Brain pericyte (primary cell): ENCODE measurements around the gene APAF1.
"Not testable (repeated sequence)": the region's sequence is repeated elsewhere in the genome, so short reads cannot be mapped to it uniquely, and the experiment has no call there.

ENCODE experiments used
- DNase-seq: peaks from one replicate; pipeline ENCODE4 v3.0.0-alpha.2; 2012; ENCODE audit warnings: low read depth, low spot score

APAF1 gene, protein sequence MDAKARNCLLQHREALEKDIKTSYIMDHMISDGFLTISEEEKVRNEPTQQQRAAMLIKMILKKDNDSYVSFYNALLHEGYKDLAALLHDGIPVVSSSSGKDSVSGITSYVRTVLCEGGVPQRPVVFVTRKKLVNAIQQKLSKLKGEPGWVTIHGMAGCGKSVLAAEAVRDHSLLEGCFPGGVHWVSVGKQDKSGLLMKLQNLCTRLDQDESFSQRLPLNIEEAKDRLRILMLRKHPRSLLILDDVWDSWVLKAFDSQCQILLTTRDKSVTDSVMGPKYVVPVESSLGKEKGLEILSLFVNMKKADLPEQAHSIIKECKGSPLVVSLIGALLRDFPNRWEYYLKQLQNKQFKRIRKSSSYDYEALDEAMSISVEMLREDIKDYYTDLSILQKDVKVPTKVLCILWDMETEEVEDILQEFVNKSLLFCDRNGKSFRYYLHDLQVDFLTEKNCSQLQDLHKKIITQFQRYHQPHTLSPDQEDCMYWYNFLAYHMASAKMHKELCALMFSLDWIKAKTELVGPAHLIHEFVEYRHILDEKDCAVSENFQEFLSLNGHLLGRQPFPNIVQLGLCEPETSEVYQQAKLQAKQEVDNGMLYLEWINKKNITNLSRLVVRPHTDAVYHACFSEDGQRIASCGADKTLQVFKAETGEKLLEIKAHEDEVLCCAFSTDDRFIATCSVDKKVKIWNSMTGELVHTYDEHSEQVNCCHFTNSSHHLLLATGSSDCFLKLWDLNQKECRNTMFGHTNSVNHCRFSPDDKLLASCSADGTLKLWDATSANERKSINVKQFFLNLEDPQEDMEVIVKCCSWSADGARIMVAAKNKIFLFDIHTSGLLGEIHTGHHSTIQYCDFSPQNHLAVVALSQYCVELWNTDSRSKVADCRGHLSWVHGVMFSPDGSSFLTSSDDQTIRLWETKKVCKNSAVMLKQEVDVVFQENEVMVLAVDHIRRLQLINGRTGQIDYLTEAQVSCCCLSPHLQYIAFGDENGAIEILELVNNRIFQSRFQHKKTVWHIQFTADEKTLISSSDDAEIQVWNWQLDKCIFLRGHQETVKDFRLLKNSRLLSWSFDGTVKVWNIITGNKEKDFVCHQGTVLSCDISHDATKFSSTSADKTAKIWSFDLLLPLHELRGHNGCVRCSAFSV (N-terminal part only)

DNA sequence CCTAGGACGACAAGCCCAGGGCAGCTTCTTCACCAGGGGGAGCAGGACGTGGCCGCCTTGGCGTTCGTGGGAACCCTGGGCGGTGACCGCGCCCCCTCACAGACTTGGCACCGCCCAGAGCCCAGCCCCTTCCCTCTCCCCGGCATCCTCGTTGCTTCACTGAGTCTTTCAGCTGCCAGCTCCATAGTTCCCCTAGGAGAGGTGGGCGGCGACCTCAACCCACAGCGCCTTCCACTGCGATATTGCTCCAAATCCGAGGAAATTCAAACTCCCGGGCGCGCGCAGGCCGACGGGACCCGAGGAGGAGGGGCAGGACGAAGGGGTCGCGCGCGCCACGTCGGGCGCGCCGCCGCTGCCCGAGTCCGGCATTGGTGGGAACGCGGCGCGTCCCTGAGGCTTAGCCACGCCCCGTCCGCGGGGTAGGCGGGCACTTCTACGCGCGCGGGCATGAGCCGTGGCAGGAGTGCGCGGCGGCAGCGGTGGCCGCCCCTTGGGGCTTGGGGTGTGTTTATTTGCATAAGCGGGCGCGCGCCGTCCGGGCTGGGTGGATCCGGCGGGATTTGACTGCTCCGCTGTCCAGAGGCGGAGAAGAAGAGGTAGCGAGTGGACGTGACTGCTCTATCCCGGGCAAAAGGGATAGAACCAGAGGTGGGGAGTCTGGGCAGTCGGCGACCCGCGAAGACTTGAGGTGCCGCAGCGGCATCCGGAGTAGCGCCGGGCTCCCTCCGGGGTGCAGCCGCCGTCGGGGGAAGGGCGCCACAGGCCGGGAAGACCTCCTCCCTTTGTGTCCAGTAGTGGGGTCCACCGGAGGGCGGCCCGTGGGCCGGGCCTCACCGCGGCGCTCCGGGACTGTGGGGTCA, at the start of gene APAF1, which contains the start of gene IKBIP:
Gene APAF1 (plus strand): TSS at position 579 of the 860 bp plus-strand sequence. CDS start 3,070 bp downstream, outside the sequence.
Gene IKBIP (minus strand): TSS at position 77 of the 860 bp plus-strand sequence. CDS start 87 bp downstream, outside the sequence.
- DNase-seq, result peak; percentile 93

DNA sequence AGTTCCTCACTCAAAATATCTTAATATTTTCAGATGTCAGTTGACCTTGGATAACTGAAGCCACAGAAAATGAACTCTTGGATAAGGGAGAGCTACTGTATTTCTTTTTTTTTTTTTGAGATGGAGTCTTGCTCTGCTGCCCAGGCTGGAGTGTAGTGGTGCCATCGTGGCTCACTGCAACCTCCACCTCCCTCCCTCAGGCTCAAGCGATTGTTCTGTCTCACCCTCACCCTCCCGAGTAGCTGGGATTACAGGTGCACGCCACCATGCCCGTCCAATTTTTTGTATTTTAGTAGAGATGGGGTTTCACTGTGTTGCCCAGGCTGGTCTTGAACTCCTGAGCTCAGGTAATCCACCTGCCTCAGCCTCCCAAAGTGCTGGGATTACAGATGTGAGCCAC, 47.8 kb upstream of the APAF1 start:
- not testable (repeated sequence) for DNase-seq

DNA sequence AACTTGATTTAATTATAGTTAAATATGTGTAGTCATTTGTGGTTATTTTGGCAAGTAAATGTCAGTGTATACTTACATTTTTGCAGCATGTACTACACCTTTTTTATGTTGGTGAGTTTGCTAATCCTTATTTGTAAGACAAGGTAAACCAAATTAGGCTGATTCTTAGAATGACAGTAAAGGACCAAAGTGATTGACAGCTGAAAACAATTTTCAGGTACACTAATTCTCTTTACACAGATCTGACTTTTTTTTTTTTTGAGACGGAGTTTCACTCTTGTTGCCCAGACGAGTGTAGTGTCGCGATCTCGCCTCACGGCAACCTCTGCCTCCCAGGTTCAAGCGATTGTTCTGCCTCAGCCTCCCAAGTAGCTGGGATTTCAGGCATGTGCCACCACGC, 43.2 kb upstream of the APAF1 start:
- DNase-seq, result no peak

DNA sequence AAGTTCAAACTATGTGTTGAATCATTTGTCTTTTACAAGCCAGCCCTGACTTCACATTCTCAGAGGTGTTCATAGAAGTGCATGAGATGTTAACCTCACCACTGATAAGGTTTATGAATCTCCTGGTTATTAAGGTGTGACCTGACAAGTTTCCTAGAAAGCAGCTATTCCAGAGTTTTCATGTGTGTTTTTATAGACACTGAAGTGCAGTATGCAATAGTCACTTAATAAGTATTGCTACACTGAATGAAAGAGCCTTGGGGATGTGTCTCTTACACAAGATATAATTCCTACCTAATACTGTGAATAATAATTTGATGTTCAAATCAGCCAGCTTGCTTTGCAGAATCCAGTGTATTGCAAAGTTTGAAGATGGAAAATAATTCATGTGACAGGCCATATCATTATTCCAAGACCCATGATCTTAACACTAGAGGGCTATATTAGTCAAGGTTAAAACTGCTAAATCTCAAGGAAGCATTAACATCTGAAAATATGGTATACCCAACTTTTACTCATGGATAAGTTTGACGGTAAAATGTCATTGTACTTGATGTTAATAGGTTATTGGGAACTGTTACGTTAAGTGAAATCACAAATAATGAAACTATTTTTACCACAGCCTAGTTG, 38.6 kb upstream of the APAF1 start:
- DNase-seq, result no peak

DNA sequence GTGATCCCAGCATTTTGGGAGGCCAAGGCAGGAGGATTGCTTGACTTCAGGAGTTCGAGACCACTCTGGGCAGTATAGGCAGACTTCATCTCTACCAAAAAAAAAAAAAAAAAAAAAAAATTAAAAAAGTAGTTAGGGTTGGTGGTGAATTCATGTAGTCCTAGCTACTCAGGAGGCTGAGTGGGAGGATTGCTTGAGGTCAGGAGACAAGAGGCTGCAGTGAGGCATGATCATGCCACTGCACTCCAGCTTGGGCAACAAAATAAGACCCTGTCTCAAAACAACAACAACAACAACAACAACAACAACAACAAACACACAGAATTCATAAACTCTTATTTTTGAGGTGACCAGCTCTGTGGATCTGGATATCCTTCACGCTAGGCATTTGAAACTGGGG, 34.5 kb upstream of the APAF1 start:
- no peak for DNase-seq

DNA sequence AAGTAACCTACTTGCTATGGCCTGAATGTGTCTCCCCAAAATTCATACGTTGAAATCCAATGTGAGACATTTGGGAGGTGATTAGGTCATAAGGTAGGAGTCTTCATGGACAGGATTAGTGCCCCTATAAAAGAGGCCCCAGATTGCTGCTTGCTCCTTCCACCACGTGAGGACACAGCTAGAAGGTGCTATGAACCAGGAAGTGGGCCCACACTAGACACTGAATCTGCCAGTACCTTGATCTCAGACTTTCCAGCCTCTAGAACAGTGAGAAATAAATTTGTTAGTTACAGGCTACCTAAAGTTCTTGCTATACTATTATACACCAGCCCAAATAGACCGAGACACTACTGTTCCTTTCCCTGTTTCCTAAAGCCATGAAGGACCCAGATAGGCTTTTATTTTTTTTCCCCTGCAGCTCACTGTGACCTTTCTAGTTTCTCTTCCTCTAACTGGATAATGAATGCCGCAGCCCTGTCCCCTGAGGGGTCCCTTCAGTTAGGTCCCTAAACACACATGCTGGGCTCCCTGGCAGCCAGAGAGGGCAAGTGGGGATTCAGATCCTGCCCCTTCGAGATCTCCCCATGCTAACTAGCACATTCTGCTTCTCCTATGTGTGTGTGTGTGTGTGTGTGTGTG, 32.3 kb upstream of the APAF1 start:
- DNase-seq, result no peak

DNA sequence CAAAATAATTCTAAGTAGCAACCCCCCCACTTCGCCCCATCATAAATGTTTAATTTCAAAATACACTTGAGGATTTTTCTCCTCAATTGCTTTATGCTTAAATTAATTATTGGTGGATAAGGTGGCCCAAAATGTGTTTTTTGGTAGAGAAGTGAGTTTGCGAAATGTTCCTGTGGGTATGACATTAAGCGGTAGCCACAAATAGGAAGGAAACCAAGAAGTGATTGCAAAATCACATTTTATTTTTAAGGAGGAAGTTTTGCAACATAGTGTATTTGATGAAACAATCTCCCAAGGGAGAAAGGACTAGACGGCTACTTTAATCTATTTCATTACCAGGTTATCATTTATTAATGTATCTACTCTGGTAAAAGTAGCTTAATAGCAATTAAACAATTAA, 26.1 kb upstream of the APAF1 start:
- no peak for DNase-seq

DNA sequence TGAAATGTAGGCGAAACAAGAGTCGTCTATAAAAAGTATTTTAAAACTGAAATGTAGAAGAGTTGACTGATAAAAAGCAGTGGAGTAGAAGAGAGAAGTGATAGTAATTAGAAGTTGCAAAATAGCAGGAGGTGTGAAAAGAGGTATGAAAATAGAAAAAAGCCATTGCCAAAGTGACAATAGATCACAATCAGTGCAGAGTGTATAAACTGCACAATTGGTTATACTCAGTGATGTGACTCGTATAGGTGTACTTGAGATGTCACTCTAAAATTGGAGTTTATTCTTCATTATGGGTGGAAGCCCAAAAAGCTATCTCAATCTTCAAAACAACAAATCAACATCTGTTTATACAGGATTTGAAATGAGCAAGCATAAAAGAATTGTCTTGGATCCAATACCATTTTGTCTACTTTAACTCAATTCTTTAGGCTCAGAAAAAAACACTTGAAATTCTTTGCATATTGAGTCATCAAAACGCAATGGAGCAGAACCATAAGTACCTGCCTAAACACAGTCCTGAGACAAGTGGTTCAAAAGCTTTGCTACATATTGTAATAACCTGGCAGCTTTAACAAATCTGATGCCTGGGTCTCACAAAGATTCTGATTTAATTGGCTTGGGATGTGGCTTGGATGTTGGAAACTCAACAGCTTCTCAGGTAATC, 9.3 kb upstream of the APAF1 start:
- no peak for DNase-seq

DNA sequence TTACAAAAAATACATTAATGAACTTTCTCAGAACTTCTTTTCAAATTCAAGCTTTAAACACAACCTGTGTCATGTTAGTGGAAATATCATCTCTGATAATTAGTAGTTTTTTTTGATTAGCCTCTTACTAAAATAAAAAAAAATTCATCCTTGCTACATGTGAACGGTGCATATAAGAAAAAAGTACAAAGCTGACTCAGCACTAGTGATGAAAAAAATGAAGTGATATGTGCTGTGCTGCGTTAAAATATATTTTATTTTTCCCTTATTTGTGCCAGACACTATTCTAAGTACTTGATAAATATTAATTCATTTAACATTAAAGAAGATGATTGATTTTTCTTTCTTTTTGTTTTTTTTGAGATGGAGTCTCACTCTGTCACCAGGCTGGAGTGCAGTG, 8.0 kb upstream of the APAF1 start:
- DNase-seq, result no peak

DNA sequence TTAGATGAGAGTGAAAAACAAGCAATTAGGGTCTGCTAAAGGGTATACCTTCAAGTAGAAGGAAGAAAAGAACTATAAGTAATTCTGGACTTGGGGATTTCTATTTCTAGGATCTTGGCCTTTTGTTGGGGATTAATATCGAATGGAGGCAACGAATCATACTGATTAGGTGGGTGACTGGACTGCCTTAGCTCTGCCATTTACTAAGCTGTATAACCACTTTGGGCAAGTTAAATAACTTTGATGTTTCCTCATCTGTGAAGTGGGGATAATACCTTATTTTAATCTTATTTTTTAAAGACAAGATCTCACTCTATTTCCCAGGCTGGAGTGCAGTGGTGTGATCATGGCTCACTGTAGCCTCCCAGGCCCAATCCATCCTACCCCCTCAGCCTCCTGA, 7.1 kb upstream of the APAF1 start:
- no peak for DNase-seq

DNA sequence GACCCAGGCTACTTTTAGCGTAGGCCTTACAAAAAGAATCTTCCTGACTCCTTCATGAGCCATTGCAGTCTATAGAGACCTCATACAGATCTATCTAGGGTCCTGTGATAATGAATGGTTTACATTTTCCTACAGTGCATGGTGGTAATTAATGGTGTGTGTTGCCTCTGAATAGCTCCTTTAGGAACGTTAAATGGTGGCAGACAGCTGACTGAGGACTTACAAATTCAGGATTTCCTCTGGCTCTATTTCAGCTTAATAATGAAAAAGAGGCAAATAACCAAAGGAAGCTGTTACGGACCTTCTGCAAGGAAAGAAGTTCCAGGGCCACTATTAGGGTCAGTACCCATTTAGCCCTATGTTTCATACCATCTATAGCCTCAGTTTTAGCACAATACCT, 5.6 kb upstream of the APAF1 start:
- DNase-seq, result no peak

DNA sequence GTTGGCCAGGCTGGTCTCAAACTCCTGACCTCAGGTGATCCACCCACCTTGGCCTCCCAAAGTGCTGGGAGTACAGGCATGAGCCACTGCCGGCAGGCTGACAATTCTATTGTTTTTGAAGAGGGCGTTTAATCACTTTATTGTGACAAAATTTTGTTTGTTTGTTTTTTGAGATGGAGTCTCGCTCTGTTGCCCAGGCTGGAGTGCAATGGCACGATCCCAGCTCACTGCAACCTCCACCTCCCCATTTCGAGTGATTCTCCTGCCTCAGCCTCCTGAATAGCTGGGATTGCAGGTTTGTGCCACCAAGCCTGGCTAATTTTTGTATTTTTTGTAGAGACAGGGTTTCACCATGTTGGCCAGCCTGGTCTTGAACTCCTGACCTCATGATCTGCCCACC, 2.3 kb upstream of the APAF1 start:
- DNase-seq, result not testable (repeated sequence)

DNA sequence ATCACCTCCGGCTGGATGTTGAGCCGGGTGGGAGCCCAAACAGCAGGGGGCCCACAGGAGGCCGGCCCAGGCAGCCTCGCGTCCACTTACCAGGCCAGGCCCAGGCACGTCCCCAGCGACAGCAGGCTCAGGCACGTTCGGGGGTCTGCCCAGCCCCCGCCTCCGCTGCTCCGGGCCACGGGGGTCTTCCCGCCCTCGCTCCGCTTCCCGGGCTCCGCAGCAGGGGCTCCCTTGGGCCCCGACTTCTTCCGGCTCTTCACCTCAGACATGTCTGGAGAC, 718 bp upstream of the APAF1 start:
- no peak for DNase-seq

DNA sequence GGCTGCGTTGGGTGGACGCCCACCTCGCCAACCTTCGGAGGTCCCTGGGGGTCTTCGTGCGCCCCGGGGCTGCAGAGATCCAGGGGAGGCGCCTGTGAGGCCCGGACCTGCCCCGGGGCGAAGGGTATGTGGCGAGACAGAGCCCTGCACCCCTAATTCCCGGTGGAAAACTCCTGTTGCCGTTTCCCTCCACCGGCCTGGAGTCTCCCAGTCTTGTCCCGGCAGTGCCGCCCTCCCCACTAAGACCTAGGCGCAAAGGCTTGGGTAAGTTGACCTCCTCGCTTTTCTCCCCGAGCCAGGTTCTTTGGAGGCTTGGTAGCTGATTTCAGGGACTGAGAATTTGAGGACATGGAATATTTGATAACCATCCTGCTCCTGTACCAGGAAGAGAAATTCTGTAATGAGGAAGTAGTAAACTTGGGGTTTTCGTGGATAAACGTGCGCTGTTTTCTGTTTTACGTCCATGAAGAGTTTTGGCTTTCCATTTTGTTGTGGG, 530 bp downstream of the APAF1 start:
- no peak for DNase-seq

DNA sequence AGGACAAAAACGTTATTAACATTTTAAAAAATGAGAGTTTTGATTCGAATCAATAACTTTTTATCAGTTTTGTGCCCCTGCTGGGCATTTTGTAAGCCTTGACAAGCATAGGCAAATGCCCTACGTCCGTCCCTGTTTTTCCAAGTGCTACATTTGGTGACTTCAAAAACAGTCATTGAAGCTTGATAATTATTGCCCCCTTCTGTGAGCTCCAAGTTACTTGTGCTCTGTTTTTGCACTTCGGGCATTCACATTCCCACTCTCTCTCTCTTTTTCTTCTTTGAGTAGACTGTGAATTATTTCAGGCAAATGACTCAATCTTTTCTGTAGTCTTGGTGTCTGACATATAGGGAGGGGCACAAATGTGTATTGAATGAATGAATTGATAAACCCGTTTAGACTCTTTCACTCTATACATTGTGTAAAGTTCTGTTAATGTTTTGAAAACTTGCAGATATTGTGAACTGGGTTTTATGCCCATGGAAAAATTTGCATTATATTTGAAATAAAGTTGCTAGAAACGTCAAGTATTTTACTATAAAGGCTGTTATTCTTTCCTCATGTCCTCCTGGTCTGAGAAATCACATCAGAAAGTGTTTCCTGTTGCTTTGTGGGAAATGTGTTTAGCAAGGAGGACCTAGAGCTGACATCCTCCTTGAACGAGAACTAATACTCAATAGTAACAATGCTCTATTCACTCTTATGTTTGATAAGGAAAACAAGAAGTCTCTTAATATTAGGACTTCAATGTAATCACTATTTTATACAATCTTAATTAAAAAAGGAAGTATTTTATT, 1.4 kb downstream of the APAF1 start:
- no peak for DNase-seq

DNA sequence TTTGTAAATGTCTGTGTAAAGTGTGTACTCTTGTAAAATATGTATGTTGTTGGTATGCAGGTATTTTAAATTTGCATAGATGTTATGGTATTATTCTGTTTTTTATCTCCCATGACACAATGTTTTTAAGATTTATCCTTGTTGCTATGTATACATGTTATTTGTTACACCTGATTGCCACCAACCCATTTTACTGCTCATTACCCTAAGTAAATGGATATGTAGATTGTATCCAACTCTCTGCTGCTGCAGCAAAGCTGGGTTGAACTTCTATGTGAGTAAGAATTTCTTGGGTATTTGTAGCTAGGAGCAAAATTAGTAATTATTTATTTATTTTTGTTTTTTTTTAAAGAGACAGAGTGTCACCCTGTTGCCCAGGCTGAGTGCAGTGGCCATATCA, 6.2 kb downstream of the APAF1 start:
- no peak for DNase-seq

DNA sequence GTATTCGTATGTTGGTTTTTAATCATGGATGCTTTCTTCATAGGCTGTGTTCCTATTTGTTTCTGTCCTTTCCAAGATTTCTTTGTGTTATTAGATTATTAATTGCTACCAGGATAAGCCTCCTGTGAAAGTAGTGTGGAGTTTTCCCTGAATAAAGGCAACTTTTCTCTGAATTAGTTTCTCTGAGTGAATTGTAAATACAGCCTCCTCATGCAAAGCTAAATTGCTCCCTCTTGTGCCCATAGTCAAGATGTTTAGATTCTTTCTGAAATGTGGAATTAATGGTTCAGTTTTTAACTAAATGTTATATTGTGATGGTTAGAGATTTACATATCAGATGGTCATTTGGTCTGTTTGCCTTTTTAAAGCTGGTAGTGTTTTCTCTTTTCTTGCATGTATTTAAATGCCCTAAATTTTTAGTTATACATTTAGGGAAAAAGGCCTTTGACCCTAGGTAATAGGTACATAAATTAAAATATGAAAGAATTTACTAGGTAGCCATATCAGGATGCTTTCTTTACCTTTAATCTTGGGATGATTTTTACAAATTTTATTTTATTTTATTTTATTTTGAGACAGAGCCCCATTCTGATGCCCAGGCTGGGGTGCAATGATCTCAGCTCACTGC, 8.9 kb downstream of the APAF1 start:
- DNase-seq, result no peak
